Epithelial cell of proximal tubule (primary cell): ENCODE data around the gene PPP1R12B. TPM values are rescaled to one million over a fixed set of nuclear protein-coding genes. Genes with fewer than 3 reads are reported as not detected.
"Not testable (repeated sequence)": the region's sequence is repeated elsewhere in the genome, so short reads cannot be mapped to it uniquely, and the experiment has no call there.

Experiments
- DNase-seq: peaks from one replicate; pipeline ENCODE4 v3.0.0-alpha.2; 2011; ENCODE audit warnings: low read depth
- H3K4me3 ChIP-seq: 2 replicates; pipeline ENCODE4 v1.5.1; 2011; ENCODE audit warnings: low read depth, mild to moderate bottlenecking, low read length
- CTCF ChIP-seq: conservative IDR thresholded peaks from 2 replicates; pipeline ENCODE4 v1.5.1; 2012; ENCODE audit warnings: low read depth, mild to moderate bottlenecking, low read length
- total RNA-seq: library from RNA; depleted of rRNA; stranded (reverse); fragments of >200 nt; gene quantifications from 2 replicates; pipeline ENCODE4 v1.2.3, GENCODE V29; 2015

Gene PPP1R12B
- total RNA-seq, 1 donor from 2014 or later = 21.6 TPM

- no peak for TF ChIP-seq CTCF
- H3K4me3 ChIP-seq = no peak overlapping the region
- no peak for DNase-seq
These were observed 114.0 kb downstream of the PPP1R12B start for GRCh38 chr1:202462342-202463076.

- DNase-seq = not testable (repeated sequence)
- TF ChIP-seq CTCF = peak; percentile 53
These were observed 115.7 kb downstream of the PPP1R12B start for GRCh38 chr1:202464153-202464742.

GRCh38 chr1:202465644-202466270, 117.3 kb downstream of the PPP1R12B start:
- not testable (repeated sequence) for H3K4me3 ChIP-seq
- DNase-seq = peak; percentile 49

More at GRCh38 chr1:202464153-202464742, 115.7 kb downstream of the PPP1R12B start:
- H3K4me3 ChIP-seq = not testable (repeated sequence)

GRCh38 chr1:202466339-202466738, 117.8 kb downstream of the PPP1R12B start:
- not testable (repeated sequence) for DNase-seq, H3K4me3 ChIP-seq

- not testable (repeated sequence) for DNase-seq, H3K4me3 ChIP-seq
These were observed 118.9 kb downstream of the PPP1R12B start for GRCh38 chr1:202467381-202467780.

- peak; percentile 32 for DNase-seq
- H3K4me3 ChIP-seq = not testable (repeated sequence)
These were observed 120.2 kb downstream of the PPP1R12B start for GRCh38 chr1:202468695-202469094.

- DNase-seq = not testable (repeated sequence)
These were observed 120.6 kb downstream of the PPP1R12B start for GRCh38 chr1:202469123-202469522.

GRCh38 chr1:202471246-202471645, 122.7 kb downstream of the PPP1R12B start:
- no peak for DNase-seq
- no peak for TF ChIP-seq CTCF
- H3K4me3 ChIP-seq = no peak overlapping the region

More at GRCh38 chr1:202469123-202469522, 120.6 kb downstream of the PPP1R12B start:
- not testable (repeated sequence) for H3K4me3 ChIP-seq

- not testable (repeated sequence) for DNase-seq, H3K4me3 ChIP-seq
These were observed 124.0 kb downstream of the PPP1R12B start for GRCh38 chr1:202472347-202473124.

GRCh38 chr1:202473266-202474045, 125.0 kb downstream of the PPP1R12B start:
- H3K4me3 ChIP-seq, DNase-seq: not testable (repeated sequence)

GRCh38 chr1:202479661-202480060, 131.2 kb downstream of the PPP1R12B start:
- H3K4me3 ChIP-seq = not testable (repeated sequence)

GRCh38 chr1:202480640-202481039, 132.1 kb downstream of the PPP1R12B start:
- not testable (repeated sequence) for H3K4me3 ChIP-seq, DNase-seq

More at GRCh38 chr1:202479661-202480060, 131.2 kb downstream of the PPP1R12B start:
- not testable (repeated sequence) for DNase-seq

GRCh38 chr1:202483362-202483761, 134.9 kb downstream of the PPP1R12B start:
- DNase-seq = peak; percentile 39
- not testable (repeated sequence) for H3K4me3 ChIP-seq

- DNase-seq, H3K4me3 ChIP-seq: not testable (repeated sequence)
These were observed 135.5 kb downstream of the PPP1R12B start for GRCh38 chr1:202484032-202484431.
